Effector CD4-positive, alpha-beta T cell (primary cell): ENCODE data around the gene NONO.
"Not testable (repeated sequence)": the region's sequence is repeated elsewhere in the genome, so short reads cannot be mapped to it uniquely, and the experiment has no call there.

ENCODE experiments used
- DNase-seq: peaks from one replicate; pipeline ENCODE4 v3.0.0-alpha.2; 2020

NONO gene

GRCh38 chrX:71291381-71291780 lies 7.9 kb downstream of the NONO start:
- DNase-seq: no peak

GRCh38 chrX:71292669-71293365 lies 9.4 kb downstream of the NONO start:
- no peak for DNase-seq

GRCh38 chrX:71296806-71297205 lies 13.4 kb downstream of the NONO start:
- no peak for DNase-seq

- no peak for DNase-seq
Observed at GRCh38 chrX:71298119-71298518, 14.7 kb downstream of the NONO start.

GRCh38 chrX:71300064-71300463 lies 16.6 kb downstream of the NONO start:
- not testable (repeated sequence) for DNase-seq

- DNase-seq: not testable (repeated sequence)
Observed at GRCh38 chrX:71300495-71300894, 17.1 kb downstream of the NONO start.

GRCh38 chrX:71301195-71301924 lies 17.9 kb downstream of the NONO start, which contains the start of gene ITGB1BP2:
TSS of gene ITGB1BP2 (plus strand) at chrX:71301750. CDS start at chrX:71301807, 57 bp downstream.
- DNase-seq: no peak

GRCh38 chrX:71302461-71303213 lies 19.2 kb downstream of the NONO start:
- DNase-seq: no peak

- DNase-seq: no peak
Observed at GRCh38 chrX:71304561-71304960, 21.1 kb downstream of the NONO start.

- DNase-seq: no peak
Observed at GRCh38 chrX:71315917-71316316, 32.5 kb downstream of the NONO start.

GRCh38 chrX:71316959-71317358 lies 33.5 kb downstream of the NONO start:
- not testable (repeated sequence) for DNase-seq

GRCh38 chrX:71320126-71320525 lies 36.7 kb downstream of the NONO start:
- DNase-seq: no peak

- no peak for DNase-seq
Observed at GRCh38 chrX:71321731-71322130, 38.3 kb downstream of the NONO start.

- not testable (repeated sequence) for DNase-seq
Observed at GRCh38 chrX:71324452-71324851, 41.0 kb downstream of the NONO start.

- DNase-seq: no peak
Observed at GRCh38 chrX:71326394-71326793, 43.0 kb downstream of the NONO start.

- DNase-seq: not testable (repeated sequence)
Observed at GRCh38 chrX:71349151-71349665, 65.8 kb downstream of the NONO start.

- DNase-seq: not testable (repeated sequence)
Observed at GRCh38 chrX:71349867-71350266, 66.4 kb downstream of the NONO start.
